ENCODE measurements around the gene ADAM22.

GRCh38 chr7:88226201-88226600 is 292.1 kb downstream of the ADAM22 start:
- TF ChIP-seq CTCF (IDR thresholded peaks at IDR 0.05) = no peak
- TF ChIP-seq POLR2A (IDR thresholded peaks at IDR 0.05) = no peak
